CD4-positive, alpha-beta T cell treated with Interleukin-12 subunit alpha and Interleukin-12 subunit beta, for 1 hour (primary cell): Measurements from ENCODE around the gene KCTD10.

Experiments used
- DNase-seq: peaks from one replicate; pipeline ENCODE4 v3.0.0-alpha.2; 2020

The KCTD10 gene

GRCh38 chr12:109477185-109477962, at the start of gene KCTD10, which contains the start of gene UBE3B:
TSS of gene KCTD10 (minus strand) at chr12:109477300. CDS start at chr12:109477262, 38 bp downstream.
TSS of gene UBE3B (plus strand) at chr12:109477634. CDS start at chr12:109483552, 5,918 bp downstream.
- peak; percentile 88 for DNase-seq

- DNase-seq = no peak
These were observed 48.1 kb upstream of the KCTD10 start for GRCh38 chr12:109525279-109525585.

- no peak for DNase-seq
These were observed 47.6 kb upstream of the KCTD10 start for GRCh38 chr12:109524466-109525278.

GRCh38 chr12:109523504-109523903, 46.4 kb upstream of the KCTD10 start:
- no peak for DNase-seq

GRCh38 chr12:109523071-109523470, 46.0 kb upstream of the KCTD10 start:
- no peak for DNase-seq

DNA sequence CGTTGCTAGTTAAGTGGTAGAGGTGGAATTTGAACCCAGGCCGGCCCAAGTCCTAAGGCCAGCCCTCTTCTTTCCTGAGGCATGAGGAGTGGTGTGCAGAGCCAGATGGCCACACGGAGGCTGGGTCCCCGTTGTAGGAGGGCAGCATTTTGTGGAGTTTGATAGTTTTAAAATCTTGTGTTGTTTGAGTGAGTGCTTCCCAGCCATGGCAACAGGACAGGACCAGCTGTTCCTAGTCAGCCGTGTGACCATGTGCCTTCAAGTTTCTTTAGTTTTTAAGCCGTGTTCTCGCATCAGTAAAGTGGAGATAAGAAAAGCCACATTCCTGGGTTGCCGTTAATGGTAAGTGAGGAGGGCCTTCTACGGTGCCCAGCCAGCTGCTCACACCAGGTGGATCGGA, 44.7 kb upstream of the KCTD10 start:
- no peak for DNase-seq

GRCh38 chr12:109519787-109520186, 42.7 kb upstream of the KCTD10 start:
- DNase-seq = no peak

DNA sequence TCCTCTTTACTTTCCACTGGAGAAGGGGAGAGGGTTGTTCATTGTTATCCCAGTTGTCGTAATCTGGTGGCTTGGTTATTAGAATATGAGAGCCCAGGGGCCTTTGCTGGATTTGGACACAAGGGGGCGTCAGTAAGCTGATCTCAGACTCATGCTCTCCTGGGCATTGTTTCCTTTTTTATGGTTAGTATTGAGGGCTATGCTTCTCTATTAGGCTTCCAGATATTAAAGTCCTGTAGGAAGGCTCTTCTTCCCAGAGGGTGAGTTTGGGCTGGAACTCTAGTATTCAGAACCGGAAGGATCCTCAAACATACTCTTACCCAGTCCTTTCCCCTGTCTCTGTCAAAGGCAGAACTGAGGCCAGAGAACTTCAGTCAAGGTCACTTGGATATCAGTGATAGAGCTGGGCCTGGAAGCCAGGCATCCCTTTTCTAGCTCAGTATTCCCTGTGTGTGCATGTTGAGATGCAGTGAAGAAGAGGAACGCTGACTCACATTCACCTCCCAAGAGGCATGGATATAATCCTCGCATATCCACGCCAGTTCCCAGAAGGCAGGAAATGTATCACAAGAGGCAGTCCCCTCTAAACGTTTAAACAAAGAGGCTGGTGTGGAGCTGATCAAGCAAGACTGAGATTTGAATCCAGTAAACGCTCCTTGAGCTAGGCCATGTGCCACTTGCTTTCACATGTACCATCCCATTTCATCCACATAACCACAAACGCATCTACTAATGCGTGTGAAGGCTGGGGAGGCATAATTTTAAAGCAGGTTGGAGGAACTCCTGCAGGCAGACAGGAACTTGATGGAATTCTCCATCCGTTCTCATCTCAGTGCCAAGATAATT, 41.9 kb upstream of the KCTD10 start:
- peak; percentile 58 for DNase-seq

DNA sequence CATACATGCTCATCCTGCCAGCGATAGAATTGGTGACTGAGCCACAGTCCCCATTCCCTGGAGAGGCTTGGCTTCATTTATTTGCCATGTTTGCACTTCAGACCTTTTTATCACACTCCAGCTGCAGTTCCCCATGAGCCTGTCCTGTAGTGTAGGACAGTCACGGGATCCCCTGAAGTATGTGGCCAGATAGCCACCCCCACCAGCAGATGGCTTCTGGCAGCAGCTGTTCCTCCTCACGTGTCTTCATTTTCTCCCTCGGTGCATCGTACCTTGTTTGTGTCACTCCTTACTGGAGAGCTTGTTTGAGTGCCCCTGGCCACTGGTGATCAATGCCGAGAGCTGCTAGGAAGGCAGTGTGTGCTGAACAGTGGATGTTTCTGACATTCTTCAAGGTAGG, 40.5 kb upstream of the KCTD10 start:
- no peak for DNase-seq

- no peak for DNase-seq
These were observed 36.9 kb upstream of the KCTD10 start for GRCh38 chr12:109513977-109514376.

DNA sequence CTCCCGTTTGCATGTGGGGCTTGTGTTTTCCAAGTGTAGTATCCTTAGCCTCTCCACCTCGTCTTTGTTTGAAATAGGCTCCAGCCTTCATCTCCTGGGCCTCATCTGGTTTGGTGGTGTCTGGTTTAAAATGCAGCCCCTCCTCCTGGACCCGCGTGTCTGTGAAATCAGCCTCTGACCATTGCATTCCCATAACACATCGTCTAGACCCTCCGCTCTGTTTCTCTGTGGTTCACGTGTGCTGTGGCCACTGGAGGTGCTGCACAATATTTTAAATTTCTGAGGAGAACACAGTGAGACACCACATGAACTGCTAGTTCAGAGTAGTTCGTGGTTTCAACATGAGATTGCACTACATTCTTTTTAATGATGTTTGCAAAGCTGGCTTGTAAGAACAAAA, 36.0 kb upstream of the KCTD10 start:
- no peak for DNase-seq

- no peak for DNase-seq
These were observed 35.5 kb upstream of the KCTD10 start for GRCh38 chr12:109512608-109513007.

DNA sequence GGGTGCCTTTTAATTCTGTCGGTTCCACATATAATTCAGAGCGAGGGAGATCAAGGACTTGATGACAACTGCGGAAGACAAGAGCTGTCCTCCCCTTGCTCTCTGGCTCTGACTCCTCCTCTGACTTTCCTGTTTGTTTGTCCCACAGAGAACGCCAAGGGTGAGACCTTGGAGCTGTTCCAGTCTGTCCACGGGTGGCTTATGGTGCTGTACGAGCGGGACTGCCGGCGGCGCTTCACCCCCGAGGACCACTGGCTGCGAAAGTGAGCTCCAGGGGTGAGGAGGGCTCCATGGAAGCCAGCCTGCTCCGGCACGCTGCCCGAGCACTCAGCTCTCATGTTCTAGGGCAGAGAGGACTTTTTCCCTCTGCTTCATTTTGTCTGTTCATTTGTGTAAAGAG, 33.1 kb upstream of the KCTD10 start:
- no peak for DNase-seq

DNA sequence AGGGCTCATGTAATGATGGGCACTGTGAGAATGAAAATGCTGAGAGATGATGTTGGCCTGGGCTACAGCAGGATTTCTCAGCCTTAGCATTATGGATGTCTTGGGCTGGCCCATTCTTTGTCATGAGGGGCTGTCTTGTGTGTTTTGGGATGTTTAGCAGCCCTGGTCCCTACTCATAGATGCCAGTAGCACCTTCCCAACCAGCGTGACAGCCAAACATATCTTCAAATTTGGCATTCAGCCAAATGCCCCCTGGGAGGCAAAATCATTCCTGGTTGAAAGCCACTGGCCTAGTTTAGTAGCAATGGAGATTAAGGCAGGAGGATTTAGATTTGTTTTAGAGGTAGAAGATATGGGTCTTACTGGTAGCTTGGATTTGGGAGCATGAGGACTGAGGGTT, 27.0 kb upstream of the KCTD10 start:
- no peak for DNase-seq

- DNase-seq = no peak
These were observed 26.5 kb upstream of the KCTD10 start for GRCh38 chr12:109503611-109504010.

GRCh38 chr12:109502332-109502731, 25.2 kb upstream of the KCTD10 start:
- DNase-seq = no peak

DNA sequence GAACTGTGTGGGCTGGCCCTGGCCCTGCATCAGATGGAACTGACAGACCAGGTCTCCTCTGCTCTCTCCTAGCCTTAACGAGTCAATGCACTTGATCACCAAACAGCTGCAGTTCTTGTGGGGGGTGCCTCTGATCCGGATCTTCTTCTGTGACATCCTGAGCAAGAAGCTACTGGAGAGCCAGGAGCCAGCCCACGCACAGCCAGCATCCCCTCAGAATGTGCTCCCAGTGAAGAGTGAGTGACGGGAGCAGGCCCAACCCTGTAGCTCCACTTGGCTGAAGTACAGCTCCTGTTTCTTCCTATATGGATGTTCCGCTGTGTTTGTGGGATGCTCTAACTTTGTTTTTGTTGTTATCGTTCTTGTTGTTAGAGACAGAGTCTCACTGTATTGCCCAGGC, 24.2 kb upstream of the KCTD10 start:
- no peak for DNase-seq

GRCh38 chr12:109500406-109501185, 23.5 kb upstream of the KCTD10 start:
- no peak for DNase-seq

- no peak for DNase-seq
These were observed 20.6 kb upstream of the KCTD10 start for GRCh38 chr12:109497675-109498074.

DNA sequence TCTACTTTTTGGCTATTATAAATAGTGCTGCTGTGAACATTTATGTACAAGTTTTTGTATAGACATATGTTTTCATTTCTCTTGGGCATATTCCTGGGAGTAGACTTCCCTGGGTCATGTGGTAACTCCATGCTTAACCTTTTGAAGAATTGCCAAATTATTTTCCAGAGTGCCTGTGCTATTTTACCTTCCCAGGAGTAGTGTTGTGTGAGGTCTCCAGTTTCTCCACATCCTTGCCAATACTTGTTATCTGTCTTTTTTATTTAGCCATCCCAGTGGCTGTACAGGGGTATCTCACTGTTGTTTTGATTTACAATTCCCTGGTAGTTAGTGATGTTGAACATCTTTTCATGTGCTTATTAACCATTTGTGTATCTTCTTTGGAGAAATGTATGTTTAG, 19.2 kb upstream of the KCTD10 start:
- DNase-seq = no peak

DNA sequence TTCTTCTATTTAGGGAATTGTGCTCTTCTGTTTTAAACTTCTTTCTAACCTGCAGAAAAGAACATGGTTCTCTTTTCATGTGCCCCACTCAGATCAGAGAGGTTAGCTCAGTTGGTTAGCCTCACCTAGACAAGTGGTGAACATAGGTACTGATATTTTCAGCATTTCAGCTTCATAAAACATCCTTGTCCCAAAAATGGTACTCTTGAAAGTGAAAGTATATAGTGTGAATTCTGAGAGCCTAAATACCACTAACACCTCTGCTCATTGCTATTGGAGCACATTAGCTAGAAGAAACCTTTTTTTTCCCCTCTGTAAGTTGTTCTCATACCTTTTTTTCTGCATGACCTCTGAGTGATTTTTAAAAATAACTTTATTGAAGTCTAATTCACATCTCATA, 17.9 kb upstream of the KCTD10 start:
- DNase-seq = no peak

- DNase-seq = no peak
These were observed 17.3 kb upstream of the KCTD10 start for GRCh38 chr12:109494348-109494881.
